Fibroblast of skin of scalp (primary cell): ENCODE data around the gene ZFYVE28.
A peak's percentile ranks its signal among the peaks of the same experiment; 100 is the strongest.
"Not testable (repeated sequence)": the region's sequence is repeated elsewhere in the genome, so short reads cannot be mapped to it uniquely, and the experiment has no call there.

Source experiments
- DNase-seq: peaks from one replicate; pipeline ENCODE4 v3.0.0-alpha.2; 2013

The ZFYVE28 gene

GRCh38 chr4:2246384-2247127, 171.9 kb downstream of the ZFYVE28 start:
- DNase-seq: no peak

GRCh38 chr4:2245787-2246275, 172.6 kb downstream of the ZFYVE28 start:
- no peak for DNase-seq

- no peak for DNase-seq
Measured at GRCh38 chr4:2245057-2245786, 173.2 kb downstream of the ZFYVE28 start.

- DNase-seq: peak; percentile 66
Measured at GRCh38 chr4:2243681-2244380, 174.6 kb downstream of the ZFYVE28 start.

DNA sequence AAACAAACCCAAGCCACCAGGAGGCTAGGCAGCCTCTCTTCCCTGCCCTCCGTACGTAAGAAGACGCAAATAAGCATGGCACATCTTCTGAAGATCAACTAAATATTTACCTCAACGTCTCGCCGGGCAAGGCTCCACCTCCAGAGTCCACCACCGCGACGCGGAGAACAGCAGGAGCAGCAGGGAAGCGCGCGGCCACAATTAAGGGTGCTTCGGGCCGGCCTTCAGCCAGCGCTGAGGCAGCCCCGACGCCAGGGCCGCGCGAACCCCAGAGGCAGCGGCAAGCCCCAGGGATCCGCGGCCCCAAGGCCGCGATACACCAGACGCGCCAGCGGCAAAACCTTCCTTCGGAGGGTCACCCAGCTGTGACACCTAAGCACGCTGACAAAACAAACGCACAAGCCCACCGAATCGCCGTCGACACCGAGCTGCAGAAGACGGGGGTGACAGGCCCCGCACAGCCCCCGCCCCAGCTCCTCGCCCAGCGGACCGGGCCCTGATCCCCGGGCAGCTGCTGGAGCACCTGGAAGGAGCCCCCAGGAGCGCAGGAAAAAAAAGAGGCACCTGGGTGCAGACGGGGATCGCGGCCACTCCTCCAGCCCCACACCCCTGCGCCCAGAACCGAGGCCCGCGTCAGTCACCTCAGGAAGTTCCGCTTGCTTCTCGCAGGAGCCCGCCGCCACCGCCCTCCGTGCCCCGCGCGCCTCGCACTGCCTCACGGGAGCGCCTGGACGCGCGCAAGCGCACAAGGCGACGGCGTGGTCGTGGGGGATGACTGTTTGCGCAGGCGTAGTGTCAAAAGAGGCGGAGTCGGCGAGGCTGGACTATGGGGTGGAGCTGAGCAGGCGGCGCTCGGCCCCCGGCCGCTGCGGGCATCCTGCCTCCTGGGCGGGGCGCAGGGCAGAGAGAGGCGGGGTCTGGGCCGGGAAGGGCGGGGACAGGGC, 176.8 kb downstream of the ZFYVE28 start, which contains the start of the genes HAUS3 and POLN:
TSS of gene HAUS3 (minus strand) at position 712 of the 944 bp plus-strand sequence. CDS start 1,175 bp downstream, outside the sequence.
TSS of gene POLN (minus strand) at position 712 of the 944 bp plus-strand sequence. CDS start 12,890 bp downstream, outside the sequence.
- peak; percentile 97 for DNase-seq

- no peak for DNase-seq
Measured at GRCh38 chr4:2241003-2241402, 177.4 kb downstream of the ZFYVE28 start.

DNA sequence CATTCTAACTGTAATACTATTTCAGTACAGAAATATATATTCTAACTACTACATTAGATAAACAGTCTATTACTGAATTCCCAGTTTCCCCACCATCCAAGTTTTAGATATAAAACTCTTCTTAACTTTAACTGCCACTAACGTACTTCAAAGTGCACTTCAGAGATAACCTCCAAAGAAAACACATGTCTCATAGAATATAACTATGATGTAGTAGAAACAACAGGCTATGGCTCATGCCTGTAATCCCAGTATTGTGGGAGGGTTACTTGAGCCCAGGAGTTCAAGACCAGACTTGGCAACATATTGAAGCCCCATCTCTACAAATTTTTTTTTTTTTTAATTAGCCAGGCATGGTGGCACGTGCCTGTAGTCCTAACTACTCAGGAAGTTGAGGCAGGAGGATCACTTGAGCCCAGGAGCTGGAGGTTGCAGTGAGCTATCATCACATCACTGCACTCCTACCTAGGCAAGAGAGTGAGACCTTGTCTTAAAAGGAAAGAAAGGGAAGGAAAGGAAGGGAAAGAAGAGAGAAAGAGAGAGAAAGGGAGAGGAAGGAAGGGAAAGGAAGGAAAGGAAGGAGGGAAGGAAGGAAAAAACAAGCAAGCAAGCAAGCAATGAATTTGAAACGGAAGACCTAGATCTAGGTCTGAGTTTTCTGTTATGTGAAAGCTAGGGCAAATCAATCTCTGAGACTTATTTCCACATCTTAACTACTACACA, 181.3 kb downstream of the ZFYVE28 start:
- DNase-seq: no peak

DNA sequence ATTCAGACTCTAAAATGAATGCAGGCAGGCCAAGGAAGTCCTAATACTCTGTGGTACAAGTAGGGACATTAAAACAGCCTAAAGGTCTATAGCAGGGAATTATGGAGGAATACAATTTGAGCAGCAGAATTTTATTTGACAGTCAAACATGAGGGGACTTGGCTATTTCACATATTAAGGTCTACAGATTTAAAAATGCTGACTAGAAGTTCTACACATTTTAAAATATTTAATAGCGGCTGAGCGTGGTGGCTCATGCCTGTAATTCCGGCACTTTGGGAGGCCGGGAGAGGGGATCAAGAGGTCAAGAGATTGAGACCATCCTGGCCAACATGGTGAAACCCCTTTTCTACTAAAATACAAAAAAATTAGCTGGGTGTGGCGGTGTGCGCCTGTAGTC, 187.4 kb downstream of the ZFYVE28 start:
- no peak for DNase-seq

- DNase-seq: no peak
Measured at GRCh38 chr4:2226261-2226660, 192.2 kb downstream of the ZFYVE28 start.

DNA sequence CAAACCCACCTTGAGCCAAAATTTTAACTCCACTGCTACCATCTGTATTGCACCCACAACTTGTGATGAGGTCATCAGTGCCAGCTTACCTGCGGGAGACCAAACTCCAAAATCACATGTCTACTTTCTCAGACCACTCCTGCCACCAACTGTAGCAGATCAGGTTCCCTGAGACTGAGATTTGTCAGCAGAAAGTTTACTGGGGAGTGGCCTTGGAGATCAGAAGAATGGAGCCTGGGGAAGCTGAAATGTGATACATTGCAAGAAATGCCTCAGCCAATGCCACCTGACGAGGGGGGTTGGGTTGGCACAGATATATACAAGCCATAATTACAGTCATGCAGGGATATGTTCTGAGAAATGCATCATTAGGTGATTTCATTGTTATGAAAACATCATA, 195.6 kb downstream of the ZFYVE28 start:
- DNase-seq: no peak

DNA sequence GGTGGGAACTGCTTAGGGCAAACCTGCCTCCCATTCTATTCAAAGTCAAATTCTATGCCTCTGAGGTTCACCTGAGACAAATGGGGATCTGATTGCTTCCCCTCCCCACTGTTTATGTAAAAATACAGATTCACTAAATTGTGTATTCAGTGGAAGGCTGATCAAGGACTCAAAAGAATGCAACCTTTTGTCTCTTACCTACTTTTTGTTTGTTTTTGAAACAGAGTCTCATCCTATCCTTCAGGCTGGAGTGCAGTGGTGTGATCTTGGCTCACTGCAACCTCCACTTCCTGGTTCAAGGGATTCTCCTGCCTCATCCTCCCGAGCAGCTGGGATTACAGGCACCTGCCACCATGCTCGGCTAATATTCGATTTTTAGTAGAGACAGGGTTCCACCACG, 197.1 kb downstream of the ZFYVE28 start:
- DNase-seq: not testable (repeated sequence)

GRCh38 chr4:2220016-2220630, 198.3 kb downstream of the ZFYVE28 start:
- DNase-seq: peak; percentile 64
